Smooth muscle cell (in vitro differentiated cells): ENCODE results near the gene DEPP1. TPM values are rescaled to one million over a fixed set of nuclear protein-coding genes. Genes with fewer than 3 reads are reported as not detected.
A peak's percentile ranks its signal among the peaks of the same experiment; 100 is the strongest.

Source experiments
- DNase-seq: peaks from one replicate; lab custom pipeline; 2025; ENCODE audit not compliant: unreplicated experiment; lab: John Stamatoyannopoulos, UW
- H2AFZ ChIP-seq: fragments of 200-600 bp; sonication (generic); 2 replicates; pipeline ENCODE4 v1.6.0; 2016; ENCODE audit warnings: antibody characterized with exemption, low read depth, mild to moderate bottlenecking
- H3F3A ChIP-seq: fragments of 200-600 bp; sonication (generic); 2 replicates; pipeline ENCODE4 v1.6.0; 2017; ENCODE audit warnings: antibody characterized with exemption, low read depth
- H3K27ac ChIP-seq: fragments of 200-600 bp; sonication (generic); 2 replicates; pipeline ENCODE4 v1.5.1; 2016; ENCODE audit warnings: low read depth, mild to moderate bottlenecking
- H3K27me3 ChIP-seq: fragments of 200-600 bp; sonication (generic); 2 replicates; pipeline ENCODE4 v1.6.1; 2016; ENCODE audit warnings: low read depth, mild to moderate bottlenecking
- H3K36me3 ChIP-seq: fragments of 200-600 bp; sonication (generic); 2 replicates; pipeline ENCODE4 v1.5.1; 2016; ENCODE audit warnings: low read depth
- H3K4me1 ChIP-seq: fragments of 200-600 bp; sonication (generic); 2 replicates; pipeline ENCODE4 v1.5.1; 2016; ENCODE audit warnings: low read depth
- H3K4me2 ChIP-seq: fragments of 200-600 bp; sonication (generic); 2 replicates; pipeline ENCODE4 v1.6.0; 2016; ENCODE audit warnings: mild to moderate bottlenecking
- H3K4me3 ChIP-seq: fragments of 200-600 bp; sonication (generic); 2 replicates; pipeline ENCODE4 v1.5.1; 2016; ENCODE audit warnings: mild to moderate bottlenecking
- H3K79me2 ChIP-seq: fragments of 200-600 bp; sonication (generic); 2 replicates; pipeline ENCODE4 v1.6.0; 2016; ENCODE audit warnings: low read depth, mild to moderate bottlenecking
- H3K9ac ChIP-seq: fragments of 200-600 bp; sonication (generic); 2 replicates; pipeline ENCODE4 v1.6.0; 2016; ENCODE audit warnings: low read depth
- H3K9me3 ChIP-seq: fragments of 200-600 bp; sonication (generic); replicated peaks from 2 replicates; pipeline ENCODE4 v1.5.1; 2016; ENCODE audit warnings: low read depth
- H4K20me1 ChIP-seq: fragments of 200-600 bp; sonication (generic); 2 replicates; pipeline ENCODE4 v1.6.0; 2016; ENCODE audit warnings: low read depth
- WGBS: methylation state at CpG from one replicate; pipeline ENCODE4 v1.1.7; 2016; ENCODE audit warnings: low lambda C conversion rate; 5-methylcytosine and 5-hydroxymethylcytosine counted together
- polyA plus RNA-seq: library from polyadenylated mRNA; unstranded; fragments of >200 nt; fragmentation: Nextera tagmentation; extraction: Ambion mirVana; gene quantifications from 2 replicates; pipeline ENCODE4 v1.2.1, GENCODE V29; 2016
- total RNA-seq: library from RNA; depleted of rRNA; stranded (reverse); fragments of >200 nt; gene quantifications from 2 replicates; pipeline ENCODE4 v1.2.3, GENCODE V29; 2014
- TF ChIP-seq, protein P1 (sequence below): fragments of 200-600 bp; sonication (generic); IDR thresholded peaks from 2 replicates; pipeline ENCODE4 v1.5.1; 2017; ENCODE audit warnings: borderline replicate concordance, mild to moderate bottlenecking, antibody characterized with exemption; ENCODE audit not compliant: insufficient read depth, poor library complexity, severe bottlenecking

The DEPP1 gene
- total and polyA plus RNA-seq, 2 experiments from 2014 or later = 12.9 to 13.2 TPM

GRCh38 chr10:44935201-44935965 is 43.2 kb downstream of the DEPP1 start:
- H3F3A ChIP-seq = no peaks in the 10 kb centered on the region
- no peaks in the 10 kb centered on the region for H3K36me3 ChIP-seq
- 47% methylated on average over 9 of the region's 9 CpGs for WGBS
- H3K9ac ChIP-seq = no peak overlapping the region
- no peaks in the 10 kb centered on the region for H3K27me3 ChIP-seq
- no peak overlapping the region for H3K4me2 ChIP-seq
- H3K9me3 ChIP-seq = no peaks in the 10 kb centered on the region
- no peak overlapping the region for H3K4me3 ChIP-seq
- H4K20me1 ChIP-seq = no peaks in the 10 kb centered on the region
- no peaks in the 10 kb centered on the region for H3K79me2 ChIP-seq
- H3K4me1 ChIP-seq = no peaks in the 10 kb centered on the region
- TF ChIP-seq, protein P1, sequence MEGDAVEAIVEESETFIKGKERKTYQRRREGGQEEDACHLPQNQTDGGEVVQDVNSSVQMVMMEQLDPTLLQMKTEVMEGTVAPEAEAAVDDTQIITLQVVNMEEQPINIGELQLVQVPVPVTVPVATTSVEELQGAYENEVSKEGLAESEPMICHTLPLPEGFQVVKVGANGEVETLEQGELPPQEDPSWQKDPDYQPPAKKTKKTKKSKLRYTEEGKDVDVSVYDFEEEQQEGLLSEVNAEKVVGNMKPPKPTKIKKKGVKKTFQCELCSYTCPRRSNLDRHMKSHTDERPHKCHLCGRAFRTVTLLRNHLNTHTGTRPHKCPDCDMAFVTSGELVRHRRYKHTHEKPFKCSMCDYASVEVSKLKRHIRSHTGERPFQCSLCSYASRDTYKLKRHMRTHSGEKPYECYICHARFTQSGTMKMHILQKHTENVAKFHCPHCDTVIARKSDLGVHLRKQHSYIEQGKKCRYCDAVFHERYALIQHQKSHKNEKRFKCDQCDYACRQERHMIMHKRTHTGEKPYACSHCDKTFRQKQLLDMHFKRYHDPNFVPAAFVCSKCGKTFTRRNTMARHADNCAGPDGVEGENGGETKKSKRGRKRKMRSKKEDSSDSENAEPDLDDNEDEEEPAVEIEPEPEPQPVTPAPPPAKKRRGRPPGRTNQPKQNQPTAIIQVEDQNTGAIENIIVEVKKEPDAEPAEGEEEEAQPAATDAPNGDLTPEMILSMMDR = no peak
- peak; percentile 23 for DNase-seq
- no peak overlapping the region for H2AFZ ChIP-seq
- peak overlapping the region; percentile 62 for H3K27ac ChIP-seq

DNA sequence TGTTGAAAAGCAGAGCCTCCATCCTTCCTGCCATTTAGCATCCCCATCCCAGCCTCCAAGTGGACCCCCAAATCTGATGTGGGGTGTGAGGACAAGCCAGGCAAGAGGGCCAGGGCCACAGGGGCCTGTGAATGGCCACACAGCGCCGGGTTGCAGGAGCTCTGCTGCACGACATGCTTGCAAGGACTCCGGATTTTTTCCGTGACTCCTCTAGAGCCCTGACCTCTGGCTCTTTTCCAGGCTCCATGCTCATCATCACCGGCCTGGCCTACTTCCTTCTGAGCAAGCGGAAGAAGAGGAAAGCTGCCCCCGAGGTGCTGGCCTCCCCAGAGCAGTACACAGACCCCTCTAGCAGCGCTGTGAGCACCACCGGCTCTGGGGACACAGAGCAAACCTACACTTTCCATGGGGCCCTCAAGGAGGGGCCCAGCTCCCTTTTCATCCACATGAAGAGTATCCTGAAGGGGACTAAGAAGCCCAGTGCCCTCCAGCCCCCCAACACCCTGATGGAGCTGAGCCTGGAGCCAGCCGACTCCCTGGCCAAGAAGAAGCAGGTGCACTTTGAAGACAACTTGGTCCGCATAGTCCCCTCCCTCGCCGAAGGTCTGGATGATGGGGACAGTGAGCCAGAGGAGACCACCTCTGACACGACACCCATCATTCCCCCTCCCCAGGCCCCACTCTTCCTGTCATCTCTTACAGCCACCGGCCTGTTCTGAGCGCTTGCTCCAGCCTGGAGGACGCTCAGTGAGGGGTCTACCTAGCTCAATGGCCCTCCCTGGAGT is 44.0 kb downstream of the DEPP1 start:
- peak overlapping the region; percentile 62 for H3K27ac ChIP-seq
- TF ChIP-seq, protein P1 = no peak

GRCh38 chr10:44933451-44934321 is 44.9 kb downstream of the DEPP1 start:
- Histone ChIP-seq H3F3A (no peaks in the 10 kb centered on the region), H3K9me3 (no peaks in the 10 kb centered on the region), H3K9ac (no peak overlapping the region), H3K79me2 (no peaks in the 10 kb centered on the region), H3K27ac (no peak overlapping the region), H3K4me3 (no peak overlapping the region), H3K36me3 (no peaks in the 10 kb centered on the region), H3K27me3 (no peaks in the 10 kb centered on the region), H2AFZ (no peak overlapping the region), H3K4me2 (no peak overlapping the region), H3K4me1 (no peaks in the 10 kb centered on the region), H4K20me1 (no peaks in the 10 kb centered on the region)
- no peak for DNase-seq
- TF ChIP-seq, protein P1 = no peak
- WGBS = 87% methylated on average over 9 of the region's 9 CpGs

More for the DNA sequence above, 44.0 kb downstream of the DEPP1 start:
- Histone ChIP-seq H3K4me2 (no peak overlapping the region), H3K9me3 (no peaks in the 10 kb centered on the region), H3K4me3 (no peak overlapping the region), H3K9ac (no peak overlapping the region), H3K36me3 (no peaks in the 10 kb centered on the region), H3F3A (no peaks in the 10 kb centered on the region), H3K27me3 (no peaks in the 10 kb centered on the region), H3K79me2 (no peaks in the 10 kb centered on the region), H3K4me1 (no peaks in the 10 kb centered on the region), H4K20me1 (no peaks in the 10 kb centered on the region), H2AFZ (no peak overlapping the region)
- 81% methylated on average over 18 of the region's 18 CpGs for WGBS
- no peak for DNase-seq
